Activated T-helper 1 cell treated with anti-CD3 and anti-CD28 coated beads, Interleukin-12 subunit alpha, Interleukin-12 subunit beta, Interleukin-2, Interleukin-4 antibody, amounts not matched to agents 30 ng/mL and 10 ng/mL and 1 ng/mL, durations not matched to agents 14 hours and 24 hours and 36 hours (primary cell): Measurements from ENCODE around the gene PHACTR1. TPM values are rescaled to one million over a fixed set of nuclear protein-coding genes. Genes with fewer than 3 reads are reported as not detected.
"Not testable (repeated sequence)": the region's sequence is repeated elsewhere in the genome, so short reads cannot be mapped to it uniquely, and the experiment has no call there.

ENCODE experiments used
- DNase-seq: peaks from one replicate; pipeline ENCODE4 v3.0.0; 2021; ENCODE audit warnings: low spot score
- H3K27ac Mint-ChIP-seq: one replicate; pipeline ENCODE4 v1.8.0; 2021; ENCODE audit warnings: mild to moderate bottlenecking, mixed read lengths
- H3K27me3 Mint-ChIP-seq: one replicate; pipeline ENCODE4 v1.8.0; 2022; ENCODE audit warnings: mild to moderate bottlenecking, moderate library complexity, mixed read lengths; ENCODE audit not compliant: insufficient read depth
- H3K36me3 Mint-ChIP-seq: one replicate; pipeline ENCODE4 v1.8.0; 2021; ENCODE audit warnings: low read depth, mixed read lengths
- H3K4me1 Mint-ChIP-seq: one replicate; pipeline ENCODE4 v1.8.0; 2021; ENCODE audit warnings: low read depth, mixed read lengths
- H3K4me3 Mint-ChIP-seq: one replicate; pipeline ENCODE4 v1.8.0; 2021; ENCODE audit warnings: mild to moderate bottlenecking, moderate library complexity, mixed read lengths
- H3K9me3 Mint-ChIP-seq: one replicate; pipeline ENCODE4 v1.8.0; 2021; ENCODE audit warnings: mixed read lengths
- intact Hi-C: fragments of 100-400 bp; cut with micrococcal nuclease; formaldehyde crosslinking; loops from one replicate; pipeline ENCODE4 v1.15.1; 2024
- total RNA-seq: library from RNA; stranded (reverse); gene quantifications from 2 replicates; pipeline ENCODE4 v1.2.3, GENCODE V29; 2022

PHACTR1 gene
- total RNA-seq, 1 donor from 2014 or later: 0.44 TPM

DNA sequence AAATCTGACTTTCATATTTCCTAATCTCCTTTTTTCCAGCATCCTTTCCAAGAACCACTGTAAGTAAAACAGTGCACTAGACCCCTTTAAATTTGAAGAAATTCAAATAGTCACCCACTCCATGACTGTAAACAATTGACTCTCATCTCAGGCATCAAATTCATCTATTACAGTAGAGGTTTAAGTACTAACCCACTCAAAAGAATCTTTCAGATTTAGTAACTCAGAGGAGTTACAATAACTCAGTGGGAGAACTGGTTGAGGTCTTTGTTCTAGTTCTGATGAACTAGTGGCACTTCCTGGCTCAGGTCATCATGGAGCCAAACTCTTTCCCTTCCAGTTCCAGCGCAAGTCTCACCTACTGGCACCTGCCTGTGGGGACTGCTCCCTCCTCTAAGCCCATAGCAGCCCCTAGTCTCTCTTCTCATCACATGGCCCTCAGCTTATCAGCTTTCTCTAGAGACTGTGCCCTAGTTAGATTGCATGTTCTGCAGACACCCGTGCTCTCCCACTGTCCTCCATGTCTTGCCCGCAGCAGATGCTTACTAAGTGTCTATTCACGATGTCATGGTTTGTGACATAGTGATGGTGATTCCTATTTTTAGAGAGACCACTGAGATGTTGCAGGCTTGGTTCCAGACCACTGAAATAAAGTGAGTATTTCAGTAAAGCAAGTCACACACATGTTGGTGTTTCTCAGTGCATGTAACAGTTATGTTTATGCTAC, 415.5 kb downstream of the PHACTR1 start:
- no peak overlapping the region for H3K27ac Mint-ChIP-seq
- H3K9me3 Mint-ChIP-seq: no peaks in the 10 kb centered on the region
- H3K27me3 Mint-ChIP-seq: peaks cover 11% of the 10 kb centered on the region
- H3K4me3 Mint-ChIP-seq: no peak overlapping the region
- no peaks in the 10 kb centered on the region for H3K36me3 Mint-ChIP-seq
- intact Hi-C loops: no loop called here
- no peak for DNase-seq
- no peaks in the 10 kb centered on the region for H3K4me1 Mint-ChIP-seq

DNA sequence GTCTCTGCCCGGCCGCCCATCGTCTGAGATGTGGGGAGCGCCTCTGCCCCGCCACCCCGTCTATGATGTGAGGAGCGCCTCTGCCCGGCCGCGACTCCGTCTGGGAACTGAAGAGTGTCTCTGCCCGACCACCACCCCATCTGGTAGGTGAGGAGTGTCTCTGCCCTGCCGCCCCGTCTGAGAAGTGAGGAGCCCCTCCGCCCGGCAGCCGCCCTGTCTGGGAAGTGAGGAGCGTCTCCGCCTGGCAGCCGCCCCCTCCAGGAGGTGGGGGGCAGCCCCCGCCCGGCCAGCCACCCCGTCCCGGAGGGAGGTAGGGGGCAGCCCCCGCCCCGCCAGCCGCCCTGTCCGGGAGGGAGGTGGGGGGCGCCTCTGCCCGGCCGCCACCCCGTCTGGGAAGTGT, 417.3 kb downstream of the PHACTR1 start:
- not testable (repeated sequence) for H3K9me3 Mint-ChIP-seq

GRCh38 chr6:13135152-13135551, 418.6 kb downstream of the PHACTR1 start:
- no peaks in the 10 kb centered on the region for H3K36me3 Mint-ChIP-seq
- H3K4me3 Mint-ChIP-seq: no peak overlapping the region
- intact Hi-C loops: no loop called here
- no peaks in the 10 kb centered on the region for H3K4me1 Mint-ChIP-seq
- no peaks in the 10 kb centered on the region for H3K9me3 Mint-ChIP-seq
- no peak overlapping the region for H3K27ac Mint-ChIP-seq
- no peak for DNase-seq
- H3K27me3 Mint-ChIP-seq: no peaks in the 10 kb centered on the region

More for the DNA sequence above, 417.3 kb downstream of the PHACTR1 start:
- H3K27ac Mint-ChIP-seq, intact Hi-C loops, H3K4me1 Mint-ChIP-seq, H3K4me3 Mint-ChIP-seq, H3K36me3 Mint-ChIP-seq, H3K27me3 Mint-ChIP-seq, DNase-seq: not testable (repeated sequence)

- H3K27ac Mint-ChIP-seq: no peak overlapping the region
- no peaks in the 10 kb centered on the region for H3K4me1 Mint-ChIP-seq
- DNase-seq: no peak
- H3K36me3 Mint-ChIP-seq: no peaks in the 10 kb centered on the region
- intact Hi-C loops: no loop called here
- no peaks in the 10 kb centered on the region for H3K9me3 Mint-ChIP-seq
- no peaks in the 10 kb centered on the region for H3K27me3 Mint-ChIP-seq
- no peak overlapping the region for H3K4me3 Mint-ChIP-seq
These were observed 422.6 kb downstream of the PHACTR1 start for GRCh38 chr6:13139119-13139518.

GRCh38 chr6:13140980-13141379, 424.4 kb downstream of the PHACTR1 start:
- Mint-ChIP-seq H3K9me3 (no peaks in the 10 kb centered on the region), H3K4me3 (no peak overlapping the region), H3K27ac (no peak overlapping the region), H3K27me3 (peaks cover 8% of the 10 kb centered on the region), H3K4me1 (no peaks in the 10 kb centered on the region), H3K36me3 (no peaks in the 10 kb centered on the region)
- intact Hi-C loops: loop anchor here (10.0 kb wide), 1 partner anchor 226 kb away; no protein-coding TSS in a partner anchor
- DNase-seq: no peak

DNA sequence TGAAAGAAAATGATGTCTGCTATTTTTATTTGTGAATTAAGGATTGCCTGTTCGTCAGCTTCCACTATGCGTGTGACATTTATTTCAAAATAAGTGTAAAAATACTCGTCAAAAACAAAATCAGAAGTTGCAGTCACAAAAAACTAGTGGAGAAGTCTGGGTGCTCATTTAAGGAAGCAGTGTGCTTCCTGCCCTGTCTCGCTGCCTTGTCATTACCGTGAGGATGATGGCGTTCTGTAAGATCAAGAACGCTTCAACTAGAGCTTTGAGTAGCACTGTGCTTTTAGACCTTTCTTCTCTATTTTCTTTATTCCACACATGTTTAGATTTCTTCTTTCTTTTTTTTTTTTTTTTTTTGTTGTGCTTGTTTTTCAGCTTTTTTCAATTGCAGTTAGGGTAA, 424.8 kb downstream of the PHACTR1 start:
- H3K4me3 Mint-ChIP-seq: no peak overlapping the region
- peaks cover 8% of the 10 kb centered on the region for H3K27me3 Mint-ChIP-seq
- no peak overlapping the region for H3K27ac Mint-ChIP-seq
- intact Hi-C loops: loop anchor here (10.0 kb wide), 1 partner anchor 227 kb away; no protein-coding TSS in a partner anchor
- no peak for DNase-seq
- H3K9me3 Mint-ChIP-seq: no peaks in the 10 kb centered on the region
- no peaks in the 10 kb centered on the region for H3K4me1 Mint-ChIP-seq
- H3K36me3 Mint-ChIP-seq: no peaks in the 10 kb centered on the region

DNA sequence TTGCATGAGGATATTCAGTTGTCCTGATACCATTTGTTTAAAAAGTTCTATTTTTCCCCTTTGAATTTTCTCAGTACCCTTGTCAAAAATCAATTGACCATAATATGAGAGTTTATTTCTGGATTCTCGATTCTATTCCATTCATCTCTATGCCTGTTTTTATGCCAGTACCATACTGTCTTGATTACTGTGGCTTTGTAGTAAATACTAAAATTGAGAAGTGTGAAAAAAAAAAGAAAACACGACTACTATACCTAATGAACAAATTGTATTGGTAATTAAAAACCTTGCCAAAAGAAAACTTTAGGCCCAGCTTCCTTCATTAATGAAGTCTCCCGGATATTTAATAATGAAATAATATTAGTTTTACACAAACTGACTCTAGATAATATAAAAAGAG, 426.0 kb downstream of the PHACTR1 start:
- peaks cover 8% of the 10 kb centered on the region for H3K27me3 Mint-ChIP-seq
- no peaks in the 10 kb centered on the region for H3K36me3 Mint-ChIP-seq
- H3K27ac Mint-ChIP-seq: no peak overlapping the region
- no peaks in the 10 kb centered on the region for H3K9me3 Mint-ChIP-seq
- DNase-seq: no peak
- H3K4me3 Mint-ChIP-seq: no peak overlapping the region
- intact Hi-C loops: loop anchor here (1.0 to 10.0 kb wide), 2 partner anchors 26 to 228 kb away; no protein-coding TSS in a partner anchor
- no peaks in the 10 kb centered on the region for H3K4me1 Mint-ChIP-seq

DNA sequence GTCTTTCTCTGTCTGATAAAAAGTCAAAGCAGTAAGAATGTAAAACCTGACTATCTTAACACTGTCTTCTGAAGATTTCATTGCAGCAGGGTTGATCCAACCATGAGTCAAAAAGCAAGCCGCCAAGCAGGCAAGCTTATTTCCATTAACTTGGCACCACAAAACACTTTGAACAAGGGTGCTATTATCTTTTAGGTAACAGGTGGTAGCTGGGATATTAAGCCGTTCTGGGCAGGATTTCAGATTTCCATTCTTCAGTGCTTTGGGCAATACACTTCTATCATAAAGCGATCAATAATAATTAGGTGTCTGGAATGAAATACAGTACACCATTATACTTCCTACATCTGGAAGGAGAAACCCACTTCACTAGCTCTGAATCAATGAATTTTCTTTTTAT, 429.9 kb downstream of the PHACTR1 start:
- Mint-ChIP-seq H3K27ac (no peak overlapping the region), H3K4me3 (no peak overlapping the region), H3K4me1 (no peaks in the 10 kb centered on the region), H3K9me3 (no peaks in the 10 kb centered on the region), H3K36me3 (no peaks in the 10 kb centered on the region), H3K27me3 (peaks cover 11% of the 10 kb centered on the region)
- no peak for DNase-seq
- intact Hi-C loops: loop anchor here (10.0 kb wide), 1 partner anchor 232 kb away; no protein-coding TSS in a partner anchor

DNA sequence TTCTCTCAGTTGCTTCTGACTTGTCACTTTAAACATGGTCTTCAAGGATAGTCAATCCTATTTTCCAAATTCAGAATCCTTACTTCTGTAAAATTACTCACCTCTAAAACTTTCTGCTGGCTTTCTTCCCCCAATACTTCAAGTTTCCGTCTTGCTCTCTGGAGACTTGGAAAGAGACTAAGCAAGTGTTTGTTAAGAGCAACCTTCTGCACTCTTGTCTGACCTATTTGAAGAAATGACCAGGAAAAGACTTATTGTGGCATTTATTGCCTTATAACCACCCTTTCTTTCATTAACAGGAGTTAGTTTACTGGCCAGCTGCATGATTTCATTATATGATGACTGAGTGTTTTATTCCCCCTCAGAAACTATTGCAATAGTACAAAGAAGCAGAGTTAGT, 430.8 kb downstream of the PHACTR1 start:
- Mint-ChIP-seq H3K36me3 (no peaks in the 10 kb centered on the region), H3K4me3 (no peak overlapping the region), H3K4me1 (no peaks in the 10 kb centered on the region), H3K27ac (no peak overlapping the region), H3K27me3 (peaks cover 11% of the 10 kb centered on the region), H3K9me3 (no peaks in the 10 kb centered on the region)
- no peak for DNase-seq
- intact Hi-C loops: loop anchor here (10.0 kb wide), 1 partner anchor 233 kb away; no protein-coding TSS in a partner anchor

DNA sequence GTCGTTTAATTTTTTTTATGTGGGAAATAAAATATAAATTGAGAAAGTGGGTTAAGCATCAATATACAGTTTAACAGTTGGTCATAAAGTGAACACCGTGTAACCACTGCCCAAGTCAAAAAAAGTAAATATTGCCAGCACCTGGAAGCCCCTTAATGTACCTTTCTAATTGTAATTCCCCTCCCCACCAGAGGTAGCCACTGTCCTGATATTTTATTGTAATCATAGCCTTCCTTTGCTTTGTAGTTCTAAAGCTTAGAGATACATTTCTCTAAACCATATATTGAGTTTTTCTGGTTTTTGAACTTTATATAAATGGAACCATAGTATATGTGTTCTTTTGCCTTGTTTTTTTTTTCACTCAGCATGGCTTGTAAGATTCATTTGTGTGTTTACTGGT, 431.2 kb downstream of the PHACTR1 start:
- Mint-ChIP-seq H3K4me1 (no peaks in the 10 kb centered on the region), H3K27me3 (peaks cover 15% of the 10 kb centered on the region), H3K27ac (no peak overlapping the region), H3K36me3 (no peaks in the 10 kb centered on the region), H3K4me3 (no peak overlapping the region), H3K9me3 (no peaks in the 10 kb centered on the region)
- DNase-seq: no peak
- intact Hi-C loops: loop anchor here (10.0 kb wide), 1 partner anchor 233 kb away; no protein-coding TSS in a partner anchor

DNA sequence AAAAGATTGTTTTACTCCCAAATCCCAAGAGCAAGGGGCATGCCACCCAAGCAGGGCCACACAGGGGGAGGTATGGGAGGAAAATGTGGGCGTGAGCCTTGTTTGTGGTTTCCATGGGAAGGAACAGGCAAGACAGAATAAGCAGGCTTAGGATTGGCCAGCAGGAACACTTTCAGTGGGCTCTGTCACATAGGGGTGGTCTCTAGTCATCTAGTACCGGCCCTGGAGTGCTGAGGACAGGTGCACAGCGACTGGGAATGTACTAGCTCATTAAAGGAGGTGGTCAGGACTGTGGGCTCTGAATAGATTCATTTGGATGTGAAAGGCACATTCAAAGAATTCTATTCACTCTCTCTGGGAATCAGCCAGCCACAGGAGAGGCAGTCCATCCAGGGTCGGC, 436.2 kb downstream of the PHACTR1 start:
- no peak for DNase-seq
- no peak overlapping the region for H3K27ac Mint-ChIP-seq
- intact Hi-C loops: no loop called here
- H3K9me3 Mint-ChIP-seq: no peaks in the 10 kb centered on the region
- no peak overlapping the region for H3K4me3 Mint-ChIP-seq
- H3K4me1 Mint-ChIP-seq: no peaks in the 10 kb centered on the region
- no peaks in the 10 kb centered on the region for H3K36me3 Mint-ChIP-seq
- peaks cover 14% of the 10 kb centered on the region for H3K27me3 Mint-ChIP-seq

DNA sequence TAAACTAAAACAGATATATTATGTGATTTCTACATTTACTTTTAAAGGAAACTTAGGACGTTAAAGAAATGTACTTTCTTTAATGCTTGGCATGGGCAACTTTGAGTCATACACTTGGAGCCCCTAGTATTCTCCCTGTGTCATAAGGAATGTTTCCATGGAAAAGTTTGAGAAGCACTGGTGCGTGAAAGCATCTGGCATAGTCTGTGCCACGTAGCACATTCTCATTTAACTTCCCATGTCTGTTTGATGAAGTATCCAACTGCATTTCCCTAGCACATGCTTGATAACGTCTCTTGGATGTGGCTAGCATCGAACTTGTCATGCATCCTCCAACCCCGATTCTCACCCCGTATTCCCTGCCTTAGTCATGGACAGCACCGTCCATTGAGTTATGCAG, 439.8 kb downstream of the PHACTR1 start:
- H3K27ac Mint-ChIP-seq: no peak overlapping the region
- H3K27me3 Mint-ChIP-seq: peaks cover 11% of the 10 kb centered on the region
- no peaks in the 10 kb centered on the region for H3K9me3 Mint-ChIP-seq
- H3K4me1 Mint-ChIP-seq: no peaks in the 10 kb centered on the region
- no peak overlapping the region for H3K4me3 Mint-ChIP-seq
- no peak for DNase-seq
- intact Hi-C loops: no loop called here
- H3K36me3 Mint-ChIP-seq: no peaks in the 10 kb centered on the region

GRCh38 chr6:13157293-13157692, 440.7 kb downstream of the PHACTR1 start:
- H3K27ac Mint-ChIP-seq: no peak overlapping the region
- H3K4me1 Mint-ChIP-seq: no peaks in the 10 kb centered on the region
- no peaks in the 10 kb centered on the region for H3K36me3 Mint-ChIP-seq
- no peak overlapping the region for H3K4me3 Mint-ChIP-seq
- H3K27me3 Mint-ChIP-seq: peaks cover 11% of the 10 kb centered on the region
- no peak for DNase-seq
- no peaks in the 10 kb centered on the region for H3K9me3 Mint-ChIP-seq
- intact Hi-C loops: no loop called here
